IgD-negative memory B cell (primary cell): ENCODE data around the gene NHSL2. TPM values are rescaled to one million over a fixed set of nuclear protein-coding genes. Genes with fewer than 3 reads are reported as not detected.
A peak's percentile ranks its signal among the peaks of the same experiment; 100 is the strongest.

Source experiments
- H3K27ac Mint-ChIP-seq, 3 donors: one replicate each; pipeline ENCODE4 v1.8.0; 2020 to 2022; ENCODE audit warnings: mild to moderate bottlenecking in 3 of 3, mixed read lengths in 3 of 3, moderate library complexity in 1 of 3
- H3K27me3 Mint-ChIP-seq: one replicate; pipeline ENCODE4 v1.8.0; 2021; ENCODE audit warnings: mixed read lengths
- H3K36me3 Mint-ChIP-seq: one replicate; pipeline ENCODE4 v1.8.0; 2020; ENCODE audit warnings: mild to moderate bottlenecking, mixed read lengths
- H3K4me1 Mint-ChIP-seq, 3 donors: one replicate each; pipeline ENCODE4 v1.8.0; 2020 to 2022; ENCODE audit warnings: mixed read lengths in 3 of 3, mild to moderate bottlenecking in 1 of 3
- H3K4me3 Mint-ChIP-seq, 4 donors: one replicate each; pipeline ENCODE4 v1.8.0; 2020 to 2022; ENCODE audit warnings: mild to moderate bottlenecking in 4 of 4, mixed read lengths in 4 of 4, moderate library complexity in 3 of 4
- H3K9me3 Mint-ChIP-seq, 3 donors: one replicate each; pipeline ENCODE4 v1.8.0; 2020 to 2021; ENCODE audit warnings: mixed read lengths in 3 of 3, mild to moderate bottlenecking in 1 of 3
- polyA plus RNA-seq: library from polyadenylated mRNA; unstranded; fragments of 300-500 nt; fragmentation: Illumina TruSeq; gene quantifications from one replicate; pipeline ENCODE4 v1.2.3, GENCODE V29; 2021

NHSL2 gene
- polyA plus RNA-seq, 1 donor from 2014 or later = 0.83 TPM

DNA sequence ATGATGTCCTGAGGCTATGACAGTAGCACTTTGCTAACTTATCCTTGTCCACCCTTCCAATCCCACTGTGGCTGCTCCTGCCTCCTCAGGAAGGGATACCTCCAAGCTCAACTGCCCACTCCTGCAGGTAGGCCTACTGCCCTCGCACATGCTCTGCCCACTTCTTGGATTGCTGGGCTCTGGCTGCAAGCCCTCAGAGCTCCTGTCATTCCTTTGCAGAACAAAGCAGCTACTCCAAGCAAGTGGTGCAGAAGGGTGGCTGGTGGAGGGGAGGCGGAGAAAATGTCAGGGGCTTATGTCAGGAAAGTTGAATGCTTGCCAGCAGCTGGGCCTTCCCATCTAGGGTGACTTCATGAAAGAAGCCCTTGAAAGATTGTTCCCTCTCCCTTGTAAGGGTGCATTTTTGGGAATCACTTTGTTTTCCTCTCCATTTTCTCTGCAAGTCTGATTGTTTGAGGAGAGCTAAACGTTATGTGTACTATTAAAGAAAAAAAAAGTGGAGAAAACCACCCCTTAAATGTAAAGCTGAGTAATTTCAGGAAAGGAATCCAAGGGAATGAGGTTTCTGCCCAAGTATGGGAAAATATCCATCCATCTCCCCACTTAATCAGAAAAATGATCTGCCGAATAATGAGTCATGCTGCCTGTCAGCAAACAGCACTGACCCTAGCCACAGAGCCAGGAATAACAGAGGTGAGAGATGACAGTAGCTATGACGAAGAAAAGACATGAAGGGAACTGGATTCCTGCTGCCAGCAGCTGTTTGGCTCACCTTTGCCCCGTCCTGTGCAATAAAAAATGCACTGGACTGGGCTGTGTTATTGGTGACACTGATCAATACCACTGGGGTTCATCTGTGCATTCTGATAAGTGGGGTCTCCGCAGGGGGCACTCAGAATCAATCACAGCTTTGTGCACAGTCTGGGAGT lies 119.1 kb downstream of the NHSL2 start:
- H3K36me3 Mint-ChIP-seq = peaks cover 2% of the 10 kb centered on the region

DNA sequence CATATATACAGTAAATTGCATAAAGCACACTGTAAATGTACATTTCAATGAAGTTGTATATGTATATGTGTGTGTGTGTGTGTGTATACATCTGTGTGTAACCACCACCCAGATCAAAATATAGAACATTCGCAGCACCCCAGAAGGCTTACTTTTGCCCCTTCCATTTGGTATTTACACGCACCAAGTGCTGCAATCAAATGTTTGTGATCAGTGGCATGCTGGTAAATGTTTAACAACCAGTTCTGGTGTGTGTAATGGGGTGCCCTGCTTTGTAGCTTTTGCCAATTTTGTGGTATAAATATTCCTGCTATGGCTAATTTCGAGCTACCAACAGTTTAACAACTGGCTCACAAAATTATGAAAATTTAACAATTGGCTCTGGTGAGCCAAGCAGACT lies 119.8 kb downstream of the NHSL2 start:
- Mint-ChIP-seq H3K4me3 (no peak overlapping the region), H3K4me1 (no peaks in the 10 kb centered on the region), H3K27ac (no peak overlapping the region), H3K9me3 (no peaks in the 10 kb centered on the region), H3K27me3 (peaks cover 6% of the 10 kb centered on the region), H3K36me3 (peaks cover 2% of the 10 kb centered on the region)

More for the DNA sequence above, 119.1 kb downstream of the NHSL2 start:
- Mint-ChIP-seq H3K27me3 (peaks cover 6% of the 10 kb centered on the region), H3K4me3 (no peak overlapping the region), H3K9me3 (no peaks in the 10 kb centered on the region), H3K4me1 (no peaks in the 10 kb centered on the region), H3K27ac (no peak overlapping the region)

DNA sequence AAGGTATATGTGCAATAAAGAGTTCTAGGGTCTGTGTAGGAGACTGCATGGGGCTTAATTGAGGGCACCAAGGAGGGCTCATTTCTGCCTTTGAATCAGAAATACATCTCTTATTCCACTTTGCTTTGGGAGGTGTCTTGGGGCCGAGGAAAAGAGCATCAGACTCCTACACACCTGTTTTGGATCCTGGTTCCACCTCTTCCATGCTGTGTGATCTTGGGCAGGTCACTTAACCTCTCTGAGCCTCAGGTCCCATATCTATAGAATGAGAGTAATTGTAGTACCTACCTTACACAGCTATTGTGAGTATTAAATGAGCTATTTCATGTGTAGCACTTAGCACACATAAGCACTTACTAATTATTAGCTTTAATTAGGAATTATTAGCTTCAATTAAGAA lies 120.5 kb downstream of the NHSL2 start:
- Mint-ChIP-seq H3K9me3 (no peaks in the 10 kb centered on the region), H3K27me3 (peaks cover 6% of the 10 kb centered on the region), H3K27ac (no peak overlapping the region), H3K36me3 (peaks cover 2% of the 10 kb centered on the region), H3K4me1 (no peaks in the 10 kb centered on the region), H3K4me3 (no peak overlapping the region)

DNA sequence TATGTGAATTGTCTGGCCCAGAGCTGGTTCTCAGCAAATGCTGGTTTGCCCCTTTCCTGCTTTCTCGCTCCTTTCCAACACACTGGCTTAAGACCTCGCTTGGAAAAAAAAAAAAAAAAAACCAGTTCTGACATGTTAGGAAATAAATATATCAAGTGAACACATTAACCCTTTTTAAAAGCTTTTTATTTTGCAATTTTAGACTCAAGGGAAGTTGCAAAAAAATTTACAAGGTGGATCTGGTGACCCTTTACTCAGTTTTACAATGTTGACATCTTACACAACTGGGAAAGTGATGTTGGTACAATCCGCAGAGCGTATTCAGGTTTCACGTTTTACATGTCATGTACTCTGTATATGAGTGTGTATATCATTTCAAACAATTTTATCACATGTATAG lies 121.0 kb downstream of the NHSL2 start:
- H3K4me3 Mint-ChIP-seq = no peak overlapping the region

DNA sequence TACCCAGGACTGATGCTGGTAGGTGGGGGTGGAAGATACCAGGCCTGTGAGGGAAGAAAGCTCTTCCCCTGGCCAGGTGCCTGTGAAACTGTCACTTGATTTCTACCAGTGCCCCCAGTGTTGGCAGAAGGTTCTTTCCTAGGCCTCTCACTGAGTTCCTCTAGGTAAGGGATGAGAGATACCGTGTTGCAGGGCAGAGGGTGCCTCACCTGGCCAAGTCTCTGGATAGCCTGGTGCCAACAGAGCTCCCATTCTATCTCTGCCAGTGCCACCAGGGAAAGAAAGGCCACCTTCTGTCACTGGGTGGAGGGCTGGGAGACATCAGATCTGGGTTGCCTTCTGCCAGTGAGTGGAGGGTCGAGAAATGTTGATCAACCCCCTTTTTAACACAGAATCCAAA lies 127.0 kb downstream of the NHSL2 start:
- Mint-ChIP-seq H3K36me3 (peaks cover 2% of the 10 kb centered on the region), H3K27ac (no peak overlapping the region), H3K27me3 (peaks cover 17% of the 10 kb centered on the region), H3K9me3 (peaks cover 0 to 7% (median 3%) of the 10 kb centered on the region in 3 donors), H3K4me3 (no peak overlapping the region), H3K4me1 (no peaks in the 10 kb centered on the region)

More for the DNA sequence above, 121.0 kb downstream of the NHSL2 start:
- Mint-ChIP-seq H3K27ac (no peak overlapping the region), H3K9me3 (peaks cover 0 to 4% (median 3%) of the 10 kb centered on the region in 3 donors), H3K27me3 (peaks cover 8% of the 10 kb centered on the region), H3K36me3 (peaks cover 2% of the 10 kb centered on the region), H3K4me1 (no peaks in the 10 kb centered on the region)

DNA sequence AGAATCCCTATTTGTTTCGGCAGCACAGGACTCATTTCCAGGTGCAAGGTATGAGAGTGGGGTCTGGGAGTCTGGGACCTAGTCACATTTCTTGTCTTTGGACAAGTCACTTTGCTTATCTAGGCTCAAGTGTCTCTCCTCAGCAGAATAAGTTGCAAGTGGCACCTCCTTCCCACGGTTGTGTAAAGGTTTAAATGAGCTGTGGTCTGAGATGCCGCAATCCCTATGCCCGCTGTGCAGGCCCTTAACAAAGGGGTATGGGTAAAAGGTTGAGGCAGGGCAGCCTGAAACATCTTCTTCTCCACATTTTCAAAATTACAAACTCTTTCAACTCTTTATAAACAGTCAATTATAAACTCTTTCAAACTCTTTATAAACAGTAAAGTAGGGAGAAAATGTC lies 127.4 kb downstream of the NHSL2 start:
- Mint-ChIP-seq H3K36me3 (peaks cover 2% of the 10 kb centered on the region), H3K9me3 (peaks cover 0 to 7% (median 3%) of the 10 kb centered on the region in 3 donors), H3K27ac (no peak overlapping the region), H3K4me3 (no peak overlapping the region), H3K27me3 (peaks cover 18% of the 10 kb centered on the region), H3K4me1 (no peaks in the 10 kb centered on the region)

DNA sequence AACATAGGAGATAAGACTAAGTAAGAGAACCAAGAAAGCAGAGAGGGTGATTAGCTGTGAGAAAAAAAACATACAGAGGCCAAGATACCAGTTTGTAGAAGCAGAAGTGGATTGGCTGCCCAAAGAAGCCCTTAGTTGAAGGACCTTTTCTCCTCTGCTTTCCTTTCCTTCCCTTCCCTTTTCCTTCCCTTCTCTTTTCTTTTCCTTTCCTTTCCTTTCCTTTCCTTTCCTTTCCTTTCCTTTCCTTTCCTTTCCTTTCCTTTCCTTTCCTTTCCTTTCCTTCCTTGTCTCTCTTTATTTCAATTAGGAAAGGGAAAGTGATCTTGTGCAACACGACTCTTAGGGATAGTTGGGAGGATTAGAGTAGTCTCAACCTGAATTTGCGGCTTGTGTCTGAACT lies 128.2 kb downstream of the NHSL2 start:
- no peak overlapping the region for H3K4me3 Mint-ChIP-seq
- no peaks in the 10 kb centered on the region for H3K4me1 Mint-ChIP-seq
- peaks cover 0 to 7% (median 3%) of the 10 kb centered on the region in 3 donors for H3K9me3 Mint-ChIP-seq
- H3K27ac Mint-ChIP-seq = no peak overlapping the region
- H3K27me3 Mint-ChIP-seq = peaks cover 21% of the 10 kb centered on the region
- H3K36me3 Mint-ChIP-seq = peaks cover 2% of the 10 kb centered on the region

DNA sequence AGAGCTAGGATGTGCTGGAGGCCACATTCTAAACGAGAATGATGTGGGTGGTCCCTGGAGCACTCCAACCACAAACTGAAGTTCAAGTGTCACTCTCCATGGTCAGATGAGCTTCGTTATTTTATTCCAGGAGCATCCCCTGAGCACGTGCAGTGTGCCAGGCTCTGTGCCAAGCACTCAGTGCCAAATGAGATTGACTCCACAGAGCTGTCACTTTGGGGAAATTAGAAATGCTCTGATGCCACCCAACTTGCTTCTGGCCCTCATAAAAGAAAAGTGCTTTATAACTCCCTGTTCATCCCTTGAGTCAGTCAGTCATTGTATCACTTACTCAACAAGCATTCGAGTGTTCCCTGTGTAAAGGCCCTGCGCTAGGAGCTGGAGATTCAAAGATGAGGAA lies 129.9 kb downstream of the NHSL2 start:
- H3K27ac Mint-ChIP-seq = no peak overlapping the region
- no peaks in the 10 kb centered on the region for H3K4me1 Mint-ChIP-seq
- H3K9me3 Mint-ChIP-seq = peaks cover 0 to 7% (median 3%) of the 10 kb centered on the region in 3 donors
- no peak overlapping the region for H3K4me3 Mint-ChIP-seq
- H3K36me3 Mint-ChIP-seq = peaks cover 4% of the 10 kb centered on the region
- peaks cover 25% of the 10 kb centered on the region for H3K27me3 Mint-ChIP-seq

DNA sequence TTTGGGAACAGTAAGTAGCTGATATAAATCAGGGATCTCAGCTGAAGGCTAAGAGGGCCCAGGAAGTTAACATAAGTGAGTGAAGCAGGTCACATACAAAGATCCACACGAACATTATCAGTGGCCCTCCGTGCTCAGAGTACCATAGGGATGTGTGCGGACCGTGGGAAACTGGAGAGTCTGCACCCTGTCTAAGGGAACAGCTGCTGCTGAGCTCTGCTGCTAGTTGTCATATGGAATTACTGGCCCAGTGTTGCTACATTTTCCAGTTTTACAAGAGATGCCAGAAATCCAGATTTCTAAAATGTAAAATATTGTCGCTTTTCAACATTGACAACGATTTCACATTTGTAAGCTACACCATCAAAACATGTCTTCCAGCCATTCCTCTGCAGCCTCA lies 130.5 kb downstream of the NHSL2 start:
- Mint-ChIP-seq H3K27me3 (peaks cover 27% of the 10 kb centered on the region), H3K9me3 (peaks cover 0 to 7% (median 3%) of the 10 kb centered on the region in 3 donors), H3K27ac (no peak overlapping the region), H3K4me3 (no peak overlapping the region), H3K4me1 (peaks cover 0 to 2% (median 0%) of the 10 kb centered on the region in 3 donors), H3K36me3 (peaks cover 4% of the 10 kb centered on the region)

DNA sequence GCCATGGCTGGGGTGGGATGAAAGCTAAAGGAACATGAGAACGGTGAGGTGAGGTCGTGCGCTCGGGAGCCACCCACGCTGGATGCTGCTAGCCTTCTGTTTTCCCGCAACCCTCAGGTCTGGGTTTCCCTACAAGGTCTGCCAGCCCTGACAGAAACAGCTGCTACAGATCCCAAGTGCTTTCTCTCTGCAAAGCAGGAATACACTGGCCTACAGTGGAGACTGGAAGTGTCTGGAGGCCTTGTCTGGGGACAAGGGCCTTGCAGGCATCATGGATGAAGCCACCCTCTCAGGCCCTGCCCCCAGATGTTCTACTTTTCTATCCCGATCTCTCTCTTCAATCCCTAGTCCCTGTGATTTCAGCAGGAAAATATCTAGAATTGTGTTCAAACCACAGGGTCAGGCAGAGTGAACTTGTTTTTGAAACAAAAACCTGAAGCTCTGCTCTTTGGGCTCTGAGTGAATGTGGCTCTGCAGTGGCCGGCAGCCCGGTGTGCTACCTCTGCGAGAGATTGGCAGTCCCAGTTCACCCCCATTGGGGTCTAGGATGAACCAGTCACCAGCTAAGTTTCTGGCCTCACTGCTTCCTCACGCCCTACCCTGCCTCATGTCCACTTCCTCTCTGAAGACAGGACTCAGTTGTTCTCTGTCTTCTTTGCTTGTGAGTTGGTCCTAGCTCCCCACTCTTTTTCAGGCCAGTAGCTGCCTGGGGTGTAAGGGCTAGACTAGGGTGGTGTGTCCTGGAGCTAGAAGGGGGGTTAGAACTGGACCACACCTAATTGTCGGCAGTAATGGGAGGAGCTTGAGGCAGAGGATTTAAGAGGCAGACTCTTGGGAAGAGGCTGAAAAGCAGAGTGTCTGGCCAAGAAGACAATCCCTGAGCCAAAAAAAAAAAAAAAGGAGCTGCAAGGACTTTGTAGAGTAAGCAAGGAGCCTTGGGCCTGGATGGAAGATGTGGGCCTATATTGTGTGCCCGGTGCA lies 131.5 kb downstream of the NHSL2 start:
- Mint-ChIP-seq H3K36me3 (peaks cover 2% of the 10 kb centered on the region), H3K27me3 (peaks cover 26% of the 10 kb centered on the region), H3K27ac (no peak overlapping the region), H3K4me1 (peaks cover 0 to 2% (median 0%) of the 10 kb centered on the region in 3 donors), H3K9me3 (no peaks in the 10 kb centered on the region), H3K4me3 (no peak overlapping the region)

DNA sequence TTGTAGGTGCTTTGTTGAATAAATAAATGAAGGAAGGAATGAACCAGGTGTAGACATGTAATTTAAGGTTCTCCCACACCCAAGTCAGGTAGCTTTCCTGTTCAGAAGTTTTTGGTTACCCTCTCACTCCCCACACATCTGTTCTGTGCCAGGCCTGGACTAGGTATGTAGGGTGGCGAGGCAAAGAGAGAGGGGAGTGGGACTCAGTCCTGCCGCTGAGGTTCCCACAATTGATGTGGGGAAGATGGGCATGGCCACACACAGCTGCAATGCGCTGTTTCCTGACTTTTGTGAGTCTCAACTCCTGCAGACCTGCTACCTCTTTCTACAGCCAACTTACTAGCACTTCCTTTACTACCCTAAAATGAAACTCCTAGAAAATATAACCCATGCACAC lies 132.2 kb downstream of the NHSL2 start:
- H3K27me3 Mint-ChIP-seq = peaks cover 28% of the 10 kb centered on the region
- H3K4me1 Mint-ChIP-seq = peaks cover 0 to 2% (median 0%) of the 10 kb centered on the region in 3 donors

DNA sequence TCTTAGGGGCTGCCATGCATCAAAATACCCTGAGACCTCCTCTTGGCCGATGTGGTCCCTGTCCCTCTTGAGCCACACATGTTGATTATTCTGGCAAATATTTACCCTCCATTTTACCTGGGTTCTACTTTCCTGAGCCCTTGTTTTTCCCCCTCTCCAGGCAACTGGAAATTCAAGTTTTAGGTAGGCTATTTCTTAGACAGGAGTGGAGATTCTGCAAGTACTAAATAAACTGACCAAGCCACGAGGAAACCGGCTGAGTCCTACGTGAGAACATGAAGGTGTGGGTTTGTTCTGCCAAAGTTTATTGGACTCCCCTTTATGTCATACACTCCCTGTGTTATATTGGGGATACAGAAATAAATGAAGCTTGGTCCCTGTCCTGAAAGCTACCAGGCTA lies 133.0 kb downstream of the NHSL2 start:
- Mint-ChIP-seq H3K4me3 (no peak overlapping the region), H3K9me3 (no peaks in the 10 kb centered on the region), H3K27me3 (peaks cover 28% of the 10 kb centered on the region), H3K27ac (no peak overlapping the region), H3K36me3 (peaks cover 2% of the 10 kb centered on the region), H3K4me1 (peaks cover 0 to 2% (median 0%) of the 10 kb centered on the region in 3 donors)

More for the DNA sequence above, 132.2 kb downstream of the NHSL2 start:
- peaks cover 2% of the 10 kb centered on the region for H3K36me3 Mint-ChIP-seq
- no peaks in the 10 kb centered on the region for H3K9me3 Mint-ChIP-seq
- H3K27ac Mint-ChIP-seq = no peak overlapping the region
- no peak overlapping the region for H3K4me3 Mint-ChIP-seq

DNA sequence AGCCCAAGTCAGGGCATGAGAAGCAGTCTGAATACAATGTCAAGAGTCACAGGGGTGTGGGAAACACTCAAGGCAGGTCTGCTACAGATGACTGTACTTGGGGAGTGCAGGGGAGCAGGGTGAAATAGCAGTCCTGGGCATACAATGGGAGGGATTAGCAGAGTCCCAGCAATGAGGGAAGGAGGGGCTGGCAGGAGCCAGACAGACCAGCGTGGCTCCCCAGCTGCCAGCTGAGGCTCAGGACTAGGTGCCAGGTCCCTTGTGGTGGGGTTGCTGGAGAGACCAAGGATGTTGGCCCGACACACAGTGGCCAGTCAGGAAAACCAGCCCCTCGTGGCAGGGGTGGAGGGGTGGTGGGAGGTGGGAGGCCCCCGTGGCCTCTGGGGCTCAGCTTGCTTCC lies 134.5 kb downstream of the NHSL2 start:
- peaks cover 2% of the 10 kb centered on the region for H3K36me3 Mint-ChIP-seq
- no peak overlapping the region for H3K4me3 Mint-ChIP-seq
- H3K9me3 Mint-ChIP-seq = no peaks in the 10 kb centered on the region
- peaks cover 22% of the 10 kb centered on the region for H3K27me3 Mint-ChIP-seq
- H3K4me1 Mint-ChIP-seq = peaks cover 0 to 2% (median 0%) of the 10 kb centered on the region in 3 donors
- H3K27ac Mint-ChIP-seq = no peak overlapping the region

DNA sequence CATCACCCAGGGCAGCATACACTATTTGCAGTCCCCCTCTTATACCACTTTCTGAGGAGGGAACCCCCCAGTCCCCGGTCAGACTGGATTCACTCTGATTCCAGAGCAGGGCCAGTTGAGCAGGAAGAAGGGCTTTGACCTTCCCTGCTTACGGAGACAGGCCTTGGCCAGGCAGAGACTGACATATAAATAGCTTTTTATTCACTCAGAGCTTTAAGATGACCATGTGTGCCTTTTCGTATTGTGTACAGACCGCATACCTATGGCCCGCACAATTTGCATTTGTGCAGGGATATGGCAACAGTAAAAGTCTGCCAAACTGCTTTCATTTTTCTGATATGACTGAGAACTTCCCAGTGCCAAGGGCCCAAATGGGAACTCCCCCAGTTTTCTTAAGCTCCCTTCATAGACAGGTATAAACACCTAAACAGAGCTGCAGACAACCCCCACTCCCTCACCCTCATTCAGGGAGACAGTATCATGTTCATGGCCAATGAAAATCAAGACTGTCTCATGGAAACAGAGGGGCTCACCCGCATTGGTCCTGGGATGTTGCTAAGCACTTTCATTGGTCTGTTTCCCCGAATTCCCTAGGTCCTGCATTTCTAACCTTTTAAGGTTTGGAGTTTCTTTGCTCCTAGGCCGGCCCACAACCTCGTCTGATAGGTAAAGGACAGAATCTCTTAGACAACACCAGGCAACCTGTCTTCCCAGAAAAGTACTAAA lies 135.1 kb downstream of the NHSL2 start:
- Mint-ChIP-seq H3K27me3 (peaks cover 21% of the 10 kb centered on the region), H3K4me3 (no peak overlapping the region), H3K9me3 (no peaks in the 10 kb centered on the region), H3K27ac (peak overlapping the region in 1 of 3 donors; percentile 36), H3K36me3 (peaks cover 2% of the 10 kb centered on the region), H3K4me1 (peaks cover 0 to 2% (median 0%) of the 10 kb centered on the region in 3 donors)
